WTC11 (cell line): ENCODE results near the gene DIO3. TPM values are rescaled to one million over a fixed set of nuclear protein-coding genes. Genes with fewer than 3 reads are reported as not detected.

ENCODE experiments used
- ATAC-seq: fragments of 200-7000 bp; cut with Tn5 transposase; 2 replicates; pipeline ENCODE4 v1.10.0; 2021; ENCODE audit warnings: mild to moderate bottlenecking, moderate library complexity
- CTCF ChIA-PET: fragments of 300-600 bp; sonication (Branson Sonifier 250); formaldehyde crosslinking; loops from one replicate; lab custom pipeline; 2021; ENCODE audit warnings: antibody characterized with exemption; lab: Charles Lee
- POLR2A ChIA-PET: fragments of 350-600 bp; sonication (Branson Sonifier 250); formaldehyde crosslinking; loops from one replicate; lab custom pipeline; 2021; ENCODE audit warnings: antibody characterized with exemption; lab: Charles Lee
- DNase-seq: peaks from one replicate; pipeline ENCODE4 v3.0.0; 2021; ENCODE audit warnings: low spot score
- H3K27ac Mint-ChIP-seq: 2 replicates; pipeline ENCODE4 v1.8.0; 2021; ENCODE audit warnings: mixed read lengths
- H3K27me3 Mint-ChIP-seq: 2 replicates; pipeline ENCODE4 v1.8.0; 2021; ENCODE audit warnings: low read depth, mild to moderate bottlenecking, moderate library complexity, mixed read lengths
- H3K36me3 Mint-ChIP-seq: 2 replicates; pipeline ENCODE4 v1.8.0; 2021; ENCODE audit warnings: mixed read lengths
- H3K4me1 Mint-ChIP-seq: 2 replicates; pipeline ENCODE4 v1.8.0; 2022; ENCODE audit warnings: mixed read lengths
- H3K4me3 Mint-ChIP-seq: 2 replicates; pipeline ENCODE4 v1.8.0; 2021; ENCODE audit warnings: mild to moderate bottlenecking, moderate library complexity, mixed read lengths
- H3K9me3 Mint-ChIP-seq: 2 replicates; pipeline ENCODE4 v1.8.0; 2021; ENCODE audit warnings: mixed read lengths
- CREB1 ChIP-seq: sonication (generic); formaldehyde crosslinking; IDR thresholded peaks from 2 replicates; pipeline ENCODE4 v1.8.0; 2023; ENCODE audit warnings: mild to moderate bottlenecking, missing genetic modification reagents
- CREM ChIP-seq: sonication (generic); formaldehyde crosslinking; IDR thresholded peaks from 2 replicates; pipeline ENCODE4 v1.8.1; 2022; ENCODE audit warnings: mild to moderate bottlenecking, missing genetic modification reagents, moderate library complexity
- CTCF ChIP-seq: fragments of 200-600 bp; IDR thresholded peaks from 2 replicates; pipeline ENCODE4 v1.8.0; 2022; ENCODE audit warnings: antibody characterized with exemption
- FOXJ3 ChIP-seq: sonication (generic); formaldehyde crosslinking; IDR thresholded peaks from 2 replicates; pipeline ENCODE4 v1.9.0; 2021; ENCODE audit warnings: missing genetic modification reagents, mild to moderate bottlenecking, borderline replicate concordance
- HMGA2 ChIP-seq: fragments of 250-450 bp; sonication (Bioruptor Pico); IDR thresholded peaks from 2 replicates; pipeline ENCODE4 v1.4.0; 2021; ENCODE audit warnings: mild to moderate bottlenecking, moderate library complexity
- HMGXB4 ChIP-seq: sonication (generic); formaldehyde crosslinking; IDR thresholded peaks from 2 replicates; pipeline ENCODE4 v1.8.1; 2023; ENCODE audit warnings: mild to moderate bottlenecking, moderate library complexity, missing genetic modification reagents
- MAX ChIP-seq: sonication (generic); formaldehyde crosslinking; IDR thresholded peaks from 2 replicates; pipeline ENCODE4 v1.8.0; 2022; ENCODE audit warnings: mild to moderate bottlenecking, missing genetic modification reagents
- MLX ChIP-seq: sonication (generic); formaldehyde crosslinking; IDR thresholded peaks from 2 replicates; pipeline ENCODE4 v1.8.1; 2023; ENCODE audit warnings: mild to moderate bottlenecking, missing genetic modification reagents, moderate library complexity
- NFE2L1 ChIP-seq: sonication (generic); formaldehyde crosslinking; IDR thresholded peaks from 2 replicates; pipeline ENCODE4 v1.8.1; 2023; ENCODE audit warnings: missing genetic modification reagents
- SMAD3 ChIP-seq: sonication (generic); formaldehyde crosslinking; IDR thresholded peaks from 2 replicates; pipeline ENCODE4 v1.8.0; 2022; ENCODE audit warnings: missing genetic modification reagents, mild to moderate bottlenecking, borderline replicate concordance
- TCF7 ChIP-seq: sonication (generic); formaldehyde crosslinking; IDR thresholded peaks from 2 replicates; pipeline ENCODE4 v1.8.0; 2022; ENCODE audit warnings: mild to moderate bottlenecking, low read depth, missing genetic modification reagents, moderate library complexity
- TEAD1 ChIP-seq: sonication (generic); formaldehyde crosslinking; IDR thresholded peaks from 2 replicates; pipeline ENCODE4 v1.8.0; 2022; ENCODE audit warnings: mild to moderate bottlenecking, missing genetic modification reagents
- TEAD4 ChIP-seq: sonication (generic); formaldehyde crosslinking; IDR thresholded peaks from 2 replicates; pipeline ENCODE4 v1.8.0; 2022; ENCODE audit warnings: mild to moderate bottlenecking, missing genetic modification reagents
- ZBTB21 ChIP-seq: sonication (generic); formaldehyde crosslinking; IDR thresholded peaks from 2 replicates; pipeline ENCODE4 v1.8.1; 2023; ENCODE audit warnings: mild to moderate bottlenecking, missing genetic modification reagents, borderline replicate concordance
- ZMAT4 ChIP-seq: fragments of 250-450 bp; sonication (Bioruptor Pico); IDR thresholded peaks from 2 replicates; pipeline ENCODE4 v1.9.0; 2021; ENCODE audit warnings: mild to moderate bottlenecking
- ZNF121 ChIP-seq: sonication (generic); formaldehyde crosslinking; IDR thresholded peaks from 2 replicates; pipeline ENCODE4 v1.8.0; 2023; ENCODE audit warnings: missing genetic modification reagents
- ZNF138 ChIP-seq: sonication (generic); formaldehyde crosslinking; conservative IDR thresholded peaks from 2 replicates; pipeline ENCODE4 v1.8.1; 2022; ENCODE audit warnings: mild to moderate bottlenecking, moderate library complexity, missing genetic modification reagents
- ZNF232 ChIP-seq: sonication (generic); formaldehyde crosslinking; IDR thresholded peaks from 2 replicates; pipeline ENCODE4 v1.8.0; 2022; ENCODE audit warnings: mild to moderate bottlenecking, missing genetic modification reagents
- ZNF423 ChIP-seq: fragments of 250-450 bp; sonication (Bioruptor Pico); IDR thresholded peaks from 2 replicates; pipeline ENCODE4 v2.1.2; 2022; ENCODE audit warnings: mild to moderate bottlenecking, moderate library complexity
- ZNF425 ChIP-seq: fragments of 250-450 bp; sonication (Bioruptor Pico); conservative IDR thresholded peaks from 2 replicates; pipeline ENCODE4 v1.9.0; 2021; ENCODE audit warnings: mild to moderate bottlenecking
- ZNF512 ChIP-seq: sonication (generic); formaldehyde crosslinking; IDR thresholded peaks from 2 replicates; pipeline ENCODE4 v1.8.1; 2022; ENCODE audit warnings: missing genetic modification reagents, borderline replicate concordance
- ZSCAN18 ChIP-seq: fragments of 250-450 bp; sonication (Bioruptor Pico); IDR thresholded peaks from 2 replicates; pipeline ENCODE4 v2.1.2; 2022; ENCODE audit warnings: mild to moderate bottlenecking, moderate library complexity
- total RNA-seq: library from RNA; stranded (reverse); gene quantifications from 3 replicates; pipeline ENCODE4 v1.2.3, GENCODE V29; 2021

DIO3 gene
- total RNA-seq, 1 experiment from 2014 or later: 0.52 TPM

GRCh38 chr14:101544550-101544949 is 16.7 kb upstream of the DIO3 start:
- CTCF ChIA-PET: no interaction called here
- peaks cover 14% of the 10 kb centered on the region for H3K9me3 Mint-ChIP-seq
- no peaks in the 10 kb centered on the region; the same call in 1 of the 2 replicates for H3K36me3 Mint-ChIP-seq
- no peaks in the 10 kb centered on the region for H3K4me1 Mint-ChIP-seq
- peaks cover 3% of the 10 kb centered on the region; the same call in 1 of the 2 replicates for H3K27me3 Mint-ChIP-seq
- POLR2A ChIA-PET: no interaction called here
- no peak for ATAC-seq
- no peak overlapping the region for H3K4me3 Mint-ChIP-seq
- no peak overlapping the region for H3K27ac Mint-ChIP-seq
- TF ChIP-seq CREB1 (CRISPR knock-in tag): no peak
- no peak for TF ChIP-seq TEAD1 (CRISPR knock-in tag)
- no peak for TF ChIP-seq ZMAT4 (CRISPR knock-in tag)
- TF ChIP-seq ZNF423: no peak
- no peak for TF ChIP-seq ZNF232 (CRISPR knock-in tag)
- no peak for TF ChIP-seq MAX (CRISPR knock-in tag)
- no peak for TF ChIP-seq TEAD4 (CRISPR knock-in tag)
- TF ChIP-seq ZNF121 (CRISPR knock-in tag): no peak
- TF ChIP-seq TCF7 (CRISPR knock-in tag): no peak
- no peak for TF ChIP-seq FOXJ3 (CRISPR knock-in tag)
- TF ChIP-seq ZBTB21 (CRISPR knock-in tag): no peak
- no peak for TF ChIP-seq HMGXB4
- no peak for TF ChIP-seq HMGA2
- TF ChIP-seq ZNF425 (CRISPR knock-in tag): no peak
- TF ChIP-seq ZSCAN18 (CRISPR knock-in tag): no peak
- no peak for DNase-seq

GRCh38 chr14:101546706-101547105 is 14.6 kb upstream of the DIO3 start:
- no peak for ATAC-seq
- Mint-ChIP-seq H3K27me3 (peaks cover 3% of the 10 kb centered on the region; the same call in 1 of the 2 replicates), H3K36me3 (no peaks in the 10 kb centered on the region; the same call in 1 of the 2 replicates), H3K4me3 (no peak overlapping the region), H3K27ac (no peak overlapping the region), H3K9me3 (peaks cover 19% of the 10 kb centered on the region), H3K4me1 (no peaks in the 10 kb centered on the region)
- TF ChIP-seq SMAD3 (CRISPR knock-in tag): no peak
- no peak for TF ChIP-seq CREM
- no peak for TF ChIP-seq NFE2L1 (CRISPR knock-in tag)
- no peak for DNase-seq
- ChIA-PET POLR2A (no interaction called here), CTCF (no interaction called here)

- peaks cover 19% of the 10 kb centered on the region for H3K9me3 Mint-ChIP-seq
- POLR2A ChIA-PET: no interaction called here
- no peak for TF ChIP-seq ZNF512 (CRISPR knock-in tag)
- TF ChIP-seq ZNF138 (CRISPR knock-in tag): no peak
- no peak for TF ChIP-seq CTCF
- TF ChIP-seq MLX (CRISPR knock-in tag): no peak
Observed at GRCh38 chr14:101547107-101547738, 14.1 kb upstream of the DIO3 start.

More at GRCh38 chr14:101547107-101547738, 14.1 kb upstream of the DIO3 start:
- Mint-ChIP-seq H3K4me1 (no peaks in the 10 kb centered on the region), H3K27ac (no peak overlapping the region), H3K4me3 (no peak overlapping the region), H3K36me3 (no peaks in the 10 kb centered on the region; the same call in 1 of the 2 replicates), H3K27me3 (peaks cover 3% of the 10 kb centered on the region; the same call in 1 of the 2 replicates)
- CTCF ChIA-PET: no interaction called here
- DNase-seq (no peak), ATAC-seq (no peak)
